HG02678 (cell line): ENCODE data around the gene SIRPG.
"Not testable (repeated sequence)": the region's sequence is repeated elsewhere in the genome, so short reads cannot be mapped to it uniquely, and the experiment has no call there.

Experiments used
- ATAC-seq: cut with Tn5 transposase; IDR thresholded peaks from one replicate; pipeline ENCODE4 v1.9.1; 2021; ENCODE audit warnings: mild to moderate bottlenecking, moderate library complexity; ENCODE audit not compliant: unreplicated experiment

Gene SIRPG

GRCh38 chr20:1637226-1637625 is 20.4 kb downstream of the SIRPG start:
- ATAC-seq: no peak

- ATAC-seq: no peak
Observed at GRCh38 chr20:1636621-1637020, 21.0 kb downstream of the SIRPG start.

- no peak for ATAC-seq
Observed at GRCh38 chr20:1635291-1635979, 22.1 kb downstream of the SIRPG start.

- ATAC-seq: no peak
Observed at GRCh38 chr20:1633535-1633934, 24.0 kb downstream of the SIRPG start.

GRCh38 chr20:1632178-1632577 is 25.4 kb downstream of the SIRPG start:
- no peak for ATAC-seq

- ATAC-seq: no peak
Observed at GRCh38 chr20:1631309-1632151, 26.0 kb downstream of the SIRPG start.

- ATAC-seq: no peak
Observed at GRCh38 chr20:1630186-1630585, 27.4 kb downstream of the SIRPG start.

GRCh38 chr20:1629321-1629720 is 28.3 kb downstream of the SIRPG start:
- ATAC-seq: no peak

GRCh38 chr20:1628621-1629020 is 29.0 kb downstream of the SIRPG start:
- no peak for ATAC-seq

GRCh38 chr20:1627200-1627550 is 30.4 kb downstream of the SIRPG start:
- no peak for ATAC-seq

- no peak for ATAC-seq
Observed at GRCh38 chr20:1626528-1627199, 30.9 kb downstream of the SIRPG start.

GRCh38 chr20:1625083-1625690 is 32.4 kb downstream of the SIRPG start:
- no peak for ATAC-seq

- no peak for ATAC-seq
Observed at GRCh38 chr20:1623501-1624205, 33.9 kb downstream of the SIRPG start.

GRCh38 chr20:1622450-1622849 is 35.1 kb downstream of the SIRPG start:
- no peak for ATAC-seq

- ATAC-seq: no peak
Observed at GRCh38 chr20:1621316-1621715, 36.3 kb downstream of the SIRPG start.

- no peak for ATAC-seq
Observed at GRCh38 chr20:1619861-1620444, 37.6 kb downstream of the SIRPG start, which contains the start of gene SIRPB1. Gene SIRPB1 (minus strand): TSS chr20:1620009. CDS start chr20:1619944, 65 bp downstream.

GRCh38 chr20:1618954-1619540 is 38.5 kb downstream of the SIRPG start:
- ATAC-seq: no peak

GRCh38 chr20:1618479-1618878 is 39.1 kb downstream of the SIRPG start:
- ATAC-seq: no peak

GRCh38 chr20:1616858-1617434 is 40.6 kb downstream of the SIRPG start:
- ATAC-seq: no peak

- ATAC-seq: not testable (repeated sequence)
Observed at GRCh38 chr20:1610404-1610803, 47.2 kb downstream of the SIRPG start.
